Stimulated activated CD8-positive, alpha-beta memory T cell treated with anti-CD3 and anti-CD28 coated beads, Interleukin-15, amount 100 ng/mL, for 1 hour (primary cell): ENCODE results near the gene PTPRK.
"Not testable (repeated sequence)": the region's sequence is repeated elsewhere in the genome, so short reads cannot be mapped to it uniquely, and the experiment has no call there.

Experiments used
- DNase-seq: peaks from one replicate; pipeline ENCODE4 v3.0.0-alpha.2; 2020; ENCODE audit warnings: low read depth

PTPRK gene

GRCh38 chr6:127954082-127954481 lies 566.3 kb downstream of the PTPRK start:
- DNase-seq, result no peak

GRCh38 chr6:127952831-127953230 lies 567.6 kb downstream of the PTPRK start:
- no peak for DNase-seq

- DNase-seq, result no peak
Measured at GRCh38 chr6:127952176-127952575, 568.2 kb downstream of the PTPRK start.

- no peak for DNase-seq
Measured at GRCh38 chr6:127951172-127951917, 569.1 kb downstream of the PTPRK start.

- DNase-seq, result no peak
Measured at GRCh38 chr6:127950566-127951145, 569.7 kb downstream of the PTPRK start.

- DNase-seq, result no peak
Measured at GRCh38 chr6:127949251-127949650, 571.1 kb downstream of the PTPRK start.

- no peak for DNase-seq
Measured at GRCh38 chr6:127946388-127946787, 574.0 kb downstream of the PTPRK start.

GRCh38 chr6:127945434-127946097 lies 574.8 kb downstream of the PTPRK start:
- no peak for DNase-seq

GRCh38 chr6:127941228-127941627 lies 579.2 kb downstream of the PTPRK start:
- no peak for DNase-seq

GRCh38 chr6:127939442-127940066 lies 580.8 kb downstream of the PTPRK start:
- DNase-seq, result no peak

- no peak for DNase-seq
Measured at GRCh38 chr6:127938701-127939100, 581.7 kb downstream of the PTPRK start.

GRCh38 chr6:127937747-127938146 lies 582.7 kb downstream of the PTPRK start:
- no peak for DNase-seq

- DNase-seq, result no peak
Measured at GRCh38 chr6:127937102-127937501, 583.3 kb downstream of the PTPRK start.

- no peak for DNase-seq
Measured at GRCh38 chr6:127934956-127935355, 585.4 kb downstream of the PTPRK start.

- DNase-seq, result no peak
Measured at GRCh38 chr6:127933852-127934840, 586.3 kb downstream of the PTPRK start.

- DNase-seq, result no peak
Measured at GRCh38 chr6:127933137-127933536, 587.3 kb downstream of the PTPRK start.

GRCh38 chr6:127932708-127933107 lies 587.7 kb downstream of the PTPRK start:
- DNase-seq, result no peak

- not testable (repeated sequence) for DNase-seq
Measured at GRCh38 chr6:127926441-127926840, 594.0 kb downstream of the PTPRK start.

GRCh38 chr6:127924440-127924839 lies 596.0 kb downstream of the PTPRK start:
- DNase-seq, result no peak

GRCh38 chr6:127924031-127924430 lies 596.4 kb downstream of the PTPRK start:
- DNase-seq, result no peak

GRCh38 chr6:127923135-127923534 lies 597.3 kb downstream of the PTPRK start:
- DNase-seq, result no peak

- DNase-seq, result no peak
Measured at GRCh38 chr6:127921982-127922381, 598.4 kb downstream of the PTPRK start.
